Tibial nerve (tissue), 4 donors: ENCODE results near the gene GMIP.

Experiments used
- CTCF ChIP-seq, 5 experiments: fragments of 200-600 bp in 3 of 5; fragments of 450-650 bp in 2 of 5; sonication (generic) in 3 of 5; IDR thresholded peaks; one replicate each; pipeline ENCODE4 v1.5.1; 2016 to 2019; ENCODE audit warnings: antibody characterized with exemption in 5 of 5, mild to moderate bottlenecking in 3 of 5, moderate library complexity in 2 of 5
- EP300 ChIP-seq, 2 donors: sonication (generic); formaldehyde crosslinking; IDR thresholded peaks; one replicate each; pipeline ENCODE4 v1.6.1; 2017; ENCODE audit warnings: antibody characterized with exemption in 2 of 2, mild to moderate bottlenecking in 1 of 2
- POLR2A ChIP-seq, 2 donors: fragments of 450-650 bp; IDR thresholded peaks; one replicate each; pipeline ENCODE4 v1.6.1; 2017; ENCODE audit warnings: antibody characterized with exemption in 2 of 2, mild to moderate bottlenecking in 2 of 2, moderate library complexity in 2 of 2

- TF ChIP-seq POLR2A (IDR thresholded peaks at IDR 0.05) (no peak), EP300 (IDR thresholded peaks at IDR 0.05) (no peak), CTCF (IDR thresholded peaks at IDR 0.05) (no peak)
Measured at GRCh38 chr19:19630426-19630825, 13.0 kb downstream of the GMIP start.
